ENCODE measurements around the gene PNKD. TPM values are rescaled to one million over a fixed set of nuclear protein-coding genes. Genes with fewer than 3 reads are reported as not detected.
A peak's percentile ranks its signal among the peaks of the same experiment; 100 is the strongest.

Gene PNKD
- total and polyA plus RNA-seq, 2 of the 8 experiments (the other 6 are each of a cell fraction or from before 2014, with no cell fraction given) = 43.9 to 65.4 TPM

DNA sequence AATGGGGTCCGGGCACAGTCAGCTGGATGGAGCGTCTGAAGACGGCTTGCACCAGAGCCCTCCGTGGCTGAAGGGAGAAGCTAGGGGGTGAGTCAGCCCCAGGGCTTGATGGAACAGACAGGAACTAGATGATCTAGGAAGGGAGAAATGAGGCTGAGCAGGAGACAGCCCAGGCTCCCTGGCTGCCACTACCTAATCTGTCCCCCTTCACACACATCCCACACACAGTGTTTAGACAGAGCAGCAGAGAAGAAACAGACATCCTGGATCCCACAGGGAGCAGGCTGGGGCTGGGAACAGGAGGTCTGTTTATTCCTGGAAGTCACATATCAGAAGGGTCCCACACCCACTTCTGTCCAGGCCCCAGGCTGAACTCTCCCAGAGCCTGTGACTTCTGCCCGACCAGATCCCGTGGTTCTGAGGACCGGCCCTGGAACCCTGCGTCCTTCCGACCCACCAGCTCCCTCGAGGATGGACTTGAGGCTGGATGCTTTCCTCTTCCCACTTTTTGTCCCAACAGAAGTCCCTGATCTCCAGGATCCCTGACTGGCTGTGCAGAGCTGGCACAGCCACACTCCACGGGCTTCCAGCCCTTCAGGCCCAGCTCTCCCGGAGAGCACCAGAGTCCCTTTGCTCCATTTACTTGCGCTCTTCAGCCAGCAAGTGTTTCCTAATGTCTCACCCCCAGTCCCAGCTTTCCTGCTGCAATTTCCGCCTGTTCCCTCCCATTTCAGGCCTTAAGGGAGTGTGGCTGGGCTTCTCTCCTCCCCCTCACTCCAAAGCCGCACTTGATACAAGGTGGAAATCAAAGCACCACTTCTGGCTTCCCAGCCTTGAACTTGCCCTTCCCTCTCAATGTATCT, 11.0 kb upstream of the PNKD start:
- POLR2A ChIA-PET (ENCODE audit: partially characterized antibody) = interaction anchor here (0.6 to 3.7 kb wide), 6 partner anchors 8 to 91 kb away, joined by 3 to 29 read pairs (median 3); partner anchors contain the start of genes AAMP, ARPC2 and PNKD
- WGBS, 2 experiments (ENCODE audit: extremely low coverage in 1 of 2, insufficient coverage in 1 of 2, insufficient read length in 1 of 2, insufficient replicate concordance in 2 of 2, low coverage in 1 of 2, low lambda C conversion rate in 2 of 2, missing lambda C conversion rate in 1 of 2) = 78% methylated on average over 15 of the region's 15 CpGs; no CpG with 5 or more reads in 1 of the 2 experiments
- H3K79me2 ChIP-seq (ENCODE audit: control insufficient read depth in 1 of 2, insufficient read depth in 2 of 2, low read length in 2 of 2) = no peaks in the 10 kb centered on the region
- H2BK120ac ChIP-seq (replicated peaks; ENCODE audit: low read depth, low read length) = no peak overlapping the region
- H2BK12ac ChIP-seq (ENCODE audit: low read depth, low read length) = 0 out of 2 replicates have a peak overlapping the region, but pooled peaks have one; percentile 1
- no peak overlapping the region for H3K18ac ChIP-seq (ENCODE audit: extremely low read depth, low read length)
- H3K4me3 ChIP-seq (ENCODE audit: extremely low read depth in 1 of 4, insufficient read depth in 2 of 4, low read depth in 3 of 4, low read length in 4 of 4) = no peak overlapping the region
- H3K4me2 ChIP-seq (ENCODE audit: insufficient read depth in 1 of 2, low read depth in 2 of 2, low read length in 2 of 2) = no peak overlapping the region; a peak in 1 of 4 replicates
- H3K27me3 ChIP-seq (replicated peaks in 1 of 4; ENCODE audit: control insufficient read depth in 3 of 4, extremely low read depth in 1 of 4, insufficient read depth in 3 of 4, low read length in 3 of 4) = no peaks in the 10 kb centered on the region
- H3K56ac ChIP-seq (replicated peaks; ENCODE audit: insufficient read length, low read depth, low read length) = no peak overlapping the region
- H4K5ac ChIP-seq (ENCODE audit: insufficient read length, low read depth, low read length) = no peak overlapping the region
- H3K4ac ChIP-seq (replicated peaks; ENCODE audit: insufficient read length, low read depth, low read length) = no peak overlapping the region
- peak overlapping the region; percentile 24; the same call in 1 of the 2 replicates for H2AK5ac ChIP-seq (ENCODE audit: low read depth, low read length)
- H2BK15ac ChIP-seq (ENCODE audit: low read length) = 0 out of 2 replicates have a peak overlapping the region, but pooled peaks have one; percentile 61
- no peak for DNase-seq (ENCODE audit: low read depth in 1 of 2, low spot score in 2 of 2)
- H4K8ac ChIP-seq (ENCODE audit: extremely low read depth, insufficient read depth, low read length) = no peak overlapping the region; the same call in 1 of the 2 replicates
- H3K23me2 ChIP-seq (ENCODE audit: low read depth, low read length) = no peaks in the 10 kb centered on the region
- H3K27ac ChIP-seq (ENCODE audit: low read depth, low read length) = 0 out of 2 replicates have a peak overlapping the region, but pooled peaks have one; percentile 29
- no peaks in the 10 kb centered on the region for H3K9me3 ChIP-seq (ENCODE audit: insufficient read depth in 2 of 2, low read depth in 1 of 2, low read length in 1 of 2)
- H4K91ac ChIP-seq (replicated peaks; ENCODE audit: insufficient read length, low read length) = no peak overlapping the region
- H3K4me1 ChIP-seq (replicated peaks in 1 of 4; ENCODE audit: control insufficient read depth in 3 of 4, insufficient read depth in 4 of 4, low read length in 3 of 4) = peaks cover 3 to 22% (median 15%) of the 10 kb centered on the region in 4 experiments
- no peak overlapping the region for H2BK20ac ChIP-seq (ENCODE audit: low read length)
- peak overlapping the region; percentile 31 for H2BK5ac ChIP-seq (ENCODE audit: low read depth, low read length)
- no peak overlapping the region for H3K9ac ChIP-seq (replicated peaks in 1 of 4; ENCODE audit: extremely low read depth in 1 of 4, low read depth in 3 of 4, low read length in 3 of 4)
- no peak overlapping the region for H2AFZ ChIP-seq (ENCODE audit: low read length)
- no peak for FAIRE-seq
- no peaks in the 10 kb centered on the region for H3K79me1 ChIP-seq (ENCODE audit: low read depth, low read length)
- CTCF ChIA-PET (ENCODE audit: partially characterized antibody) = interaction anchor here (0.6 to 9.0 kb wide), 17 partner anchors 9 to 396 kb away, joined by 3 to 81 read pairs (median 3); partner anchors contain the start of genes AAMP and PNKD
- H3K14ac ChIP-seq (ENCODE audit: insufficient read length) = no peak overlapping the region
- peaks cover 0 to 5% of the 10 kb centered on the region in 2 experiments for H4K20me1 ChIP-seq (replicated peaks in 1 of 2; ENCODE audit: control insufficient read depth in 1 of 2, insufficient read depth in 2 of 2, low read length in 2 of 2)
- H3K23ac ChIP-seq (ENCODE audit: insufficient read length) = no peak overlapping the region
- peaks cover 4 to 26% (median 10%) of the 10 kb centered on the region in 4 experiments; a peak in 6 of 8 replicates for H3K36me3 ChIP-seq (ENCODE audit: control insufficient read depth in 2 of 4, insufficient read depth in 4 of 4, low read length in 3 of 4)
- TF ChIP-seq, protein P1, sequence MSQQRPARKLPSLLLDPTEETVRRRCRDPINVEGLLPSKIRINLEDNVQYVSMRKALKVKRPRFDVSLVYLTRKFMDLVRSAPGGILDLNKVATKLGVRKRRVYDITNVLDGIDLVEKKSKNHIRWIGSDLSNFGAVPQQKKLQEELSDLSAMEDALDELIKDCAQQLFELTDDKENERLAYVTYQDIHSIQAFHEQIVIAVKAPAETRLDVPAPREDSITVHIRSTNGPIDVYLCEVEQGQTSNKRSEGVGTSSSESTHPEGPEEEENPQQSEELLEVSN (IDR thresholded peaks at IDR 0.05) = no peak
- no peak for TF ChIP-seq NRF1 (IDR thresholded peaks at IDR 0.05; ENCODE audit: low read depth, low read length)
- no peak for TF ChIP-seq KDM1A (IDR thresholded peaks at IDR 0.05; ENCODE audit: borderline replicate concordance, low read length)
- no peak for TF ChIP-seq RBBP5 (IDR thresholded peaks at IDR 0.05; ENCODE audit: borderline replicate concordance, low read depth, low read length)
- TF ChIP-seq BCL11A (IDR thresholded peaks at IDR 0.05; ENCODE audit: low read depth in 2 of 2, low read length in 2 of 2) = no peak
- TF ChIP-seq BACH1 (IDR thresholded peaks at IDR 0.05; ENCODE audit: low read length) = no peak
- no peak for TF ChIP-seq BRCA1 (IDR thresholded peaks at IDR 0.05; ENCODE audit: low read depth, low read length)
- no peak for TF ChIP-seq PHF8 (conservative IDR thresholded peaks at IDR 0.05; ENCODE audit: low read depth, low read length)
- no peak for TF ChIP-seq FOSL1 (IDR thresholded peaks at IDR 0.05; ENCODE audit: insufficient read depth, low read depth, low read length)
- no peak for TF ChIP-seq SP4 (IDR thresholded peaks at IDR 0.05; ENCODE audit: low read length)
- TF ChIP-seq YY1 (IDR thresholded peaks at IDR 0.05; ENCODE audit: low read depth, low read length) = no peak
